NB4 (cell line): ENCODE results near the gene SPAG17.

Experiments
- DNase-seq: peaks from one replicate; pipeline ENCODE4 v3.0.0; 2010; ENCODE audit warnings: low read depth
- H3K4me3 ChIP-seq: one replicate; pipeline ENCODE4 v1.5.1; 2011; ENCODE audit warnings: mild to moderate bottlenecking, low read depth, low read length, moderate library complexity
- CTCF ChIP-seq: IDR thresholded peaks from one replicate; pipeline ENCODE4 v1.5.1; 2012; ENCODE audit warnings: low read depth, low read length
- MAX ChIP-seq: IDR thresholded peaks from 2 replicates; pipeline ENCODE4 v1.6.1; 2011; ENCODE audit warnings: low read depth, low read length
- MYC ChIP-seq: IDR thresholded peaks from 2 replicates; pipeline ENCODE4 v1.6.1; 2011; ENCODE audit warnings: low read depth, low read length
- POLR2A ChIP-seq: IDR thresholded peaks from 2 replicates; pipeline ENCODE4 v1.6.1; 2011; ENCODE audit warnings: mild to moderate bottlenecking; ENCODE audit not compliant: insufficient read length; ENCODE audit errors: extremely low read depth

SPAG17 gene

GRCh38 chr1:118202076-118202608, 17.1 kb upstream of the SPAG17 start:
- DNase-seq: no peak
- no peak for TF ChIP-seq POLR2A
- TF ChIP-seq CTCF: no peak
- TF ChIP-seq MYC: no peak
- TF ChIP-seq MAX: no peak
- no peak overlapping the region for H3K4me3 ChIP-seq

DNA sequence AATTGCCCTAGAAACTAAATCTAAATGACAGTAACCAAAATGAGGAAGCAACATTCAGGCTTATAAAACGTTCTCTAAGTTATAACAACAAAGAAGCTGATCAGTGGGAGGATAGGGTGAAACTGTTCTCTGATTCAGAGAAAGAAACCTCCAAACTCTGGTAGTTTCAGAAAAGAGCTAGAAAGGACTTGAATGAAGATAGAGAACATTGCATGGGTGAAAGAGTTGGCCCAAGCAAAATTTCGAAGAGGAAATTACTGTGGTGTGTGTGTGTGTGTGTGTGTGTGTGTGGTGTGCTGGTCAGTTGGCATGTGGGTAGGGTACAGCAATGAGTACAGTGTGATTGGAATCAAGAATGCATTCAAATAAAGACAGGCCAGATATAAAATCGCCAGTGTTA, 16.5 kb upstream of the SPAG17 start:
- TF ChIP-seq MYC (no peak), POLR2A (no peak), MAX (no peak), CTCF (no peak)
- no peak for DNase-seq
- no peak overlapping the region for H3K4me3 ChIP-seq

GRCh38 chr1:118200836-118201235, 15.8 kb upstream of the SPAG17 start:
- TF ChIP-seq MAX (no peak), MYC (no peak), CTCF (no peak), POLR2A (no peak)
- H3K4me3 ChIP-seq: no peak overlapping the region
- DNase-seq: no peak

GRCh38 chr1:118190561-118190960, 5.5 kb upstream of the SPAG17 start:
- TF ChIP-seq POLR2A: no peak
- no peak for TF ChIP-seq CTCF
- DNase-seq: no peak
- H3K4me3 ChIP-seq: no peak overlapping the region

DNA sequence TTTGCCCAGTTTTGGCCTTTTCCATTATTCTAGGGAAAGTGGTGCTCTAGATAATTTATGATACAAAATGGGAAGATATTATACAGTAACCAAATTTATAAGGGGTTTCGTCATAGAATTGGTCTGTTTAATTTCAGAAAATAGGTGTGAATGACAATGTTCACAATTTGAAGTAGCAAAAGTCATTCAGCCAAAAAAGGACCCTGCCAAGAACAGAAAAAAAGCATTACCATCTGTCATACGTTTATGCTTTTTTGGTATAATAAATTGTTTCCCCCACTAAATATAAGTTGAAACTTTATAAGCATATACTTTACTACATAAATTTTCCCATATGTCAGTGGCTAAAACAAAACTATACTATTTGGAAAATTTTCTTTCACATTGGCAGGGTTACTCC, 4.5 kb upstream of the SPAG17 start:
- no peak overlapping the region for H3K4me3 ChIP-seq
- no peak for DNase-seq
- TF ChIP-seq MAX (no peak), POLR2A (no peak), CTCF (no peak), MYC (no peak)

- H3K4me3 ChIP-seq: no peak overlapping the region
- DNase-seq: no peak
- TF ChIP-seq MYC: no peak
- no peak for TF ChIP-seq CTCF
- no peak for TF ChIP-seq MAX
- no peak for TF ChIP-seq POLR2A
Measured at GRCh38 chr1:118188411-118188810, 3.4 kb upstream of the SPAG17 start.
